Activated CD8-positive, alpha-beta memory T cell treated with anti-CD3 and anti-CD28 coated beads, Interleukin-2, amount 50 U/mL, for 24 hours (primary cell): Measurements from ENCODE around the gene PRKAB2.
"Not testable (repeated sequence)": the region's sequence is repeated elsewhere in the genome, so short reads cannot be mapped to it uniquely, and the experiment has no call there.

ENCODE experiments used
- DNase-seq: peaks from one replicate; pipeline ENCODE4 v3.0.0-alpha.2; 2020; ENCODE audit errors: extremely low read depth

Gene PRKAB2

GRCh38 chr1:147110434-147110833 lies 61.8 kb downstream of the PRKAB2 start:
- DNase-seq: no peak

- no peak for DNase-seq
Observed at GRCh38 chr1:147109762-147110161, 62.5 kb downstream of the PRKAB2 start.

GRCh38 chr1:147109041-147109440 lies 63.2 kb downstream of the PRKAB2 start:
- DNase-seq: no peak

- not testable (repeated sequence) for DNase-seq
Observed at GRCh38 chr1:147106407-147106881, 65.8 kb downstream of the PRKAB2 start.

GRCh38 chr1:147105909-147106308 lies 66.4 kb downstream of the PRKAB2 start:
- no peak for DNase-seq
